Stimulated activated CD8-positive, alpha-beta memory T cell treated with anti-CD3 and anti-CD28 coated beads, Interleukin-12 subunit alpha, Interleukin-12 subunit beta, amount 100 ng/mL, for 24 hours (primary cell): ENCODE results near the gene CYP2U1.
"Not testable (repeated sequence)": the region's sequence is repeated elsewhere in the genome, so short reads cannot be mapped to it uniquely, and the experiment has no call there.

Source experiments
- DNase-seq: peaks from one replicate; pipeline ENCODE4 v3.0.0-alpha.2; 2020; ENCODE audit errors: extremely low read depth

The CYP2U1 gene

DNA sequence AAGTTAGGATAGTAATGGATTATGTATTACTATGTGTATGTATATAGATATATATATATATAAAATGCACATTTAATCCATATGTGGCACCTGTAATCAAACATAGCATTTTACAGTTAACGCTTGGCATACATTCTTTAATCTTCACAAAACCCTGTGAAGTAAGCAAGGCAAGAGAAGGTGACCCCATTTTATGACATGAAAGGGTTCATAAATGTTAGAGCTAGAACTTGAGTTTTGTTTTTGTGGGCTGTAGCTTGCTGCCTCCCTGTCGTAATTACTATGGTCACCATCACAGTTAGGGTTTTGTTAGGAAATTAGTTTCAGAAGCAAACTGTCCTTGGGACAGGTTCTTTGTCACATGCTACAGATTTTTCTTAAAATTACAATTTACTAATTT lies 13.8 kb upstream of the CYP2U1 start:
- DNase-seq = no peak

GRCh38 chr4:107922486-107923473 lies 8.6 kb upstream of the CYP2U1 start:
- no peak for DNase-seq

DNA sequence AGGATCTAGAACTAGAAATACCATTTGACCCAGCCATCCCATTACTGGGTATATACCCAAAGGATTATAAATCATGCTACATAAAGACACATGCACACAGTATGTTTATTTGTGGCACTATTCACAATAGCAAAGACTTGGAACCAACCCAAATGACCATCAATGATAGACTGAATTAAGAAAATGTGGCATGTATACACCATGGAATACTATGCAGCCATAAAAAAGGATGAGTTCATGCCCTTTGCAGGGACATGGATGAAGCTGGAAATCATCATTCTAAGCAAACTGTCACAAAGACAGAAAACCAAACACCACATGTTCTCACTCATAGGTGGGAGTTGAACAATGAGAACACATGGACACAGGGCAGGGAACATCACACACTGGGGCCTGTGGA lies 5.6 kb upstream of the CYP2U1 start:
- DNase-seq = not testable (repeated sequence)

DNA sequence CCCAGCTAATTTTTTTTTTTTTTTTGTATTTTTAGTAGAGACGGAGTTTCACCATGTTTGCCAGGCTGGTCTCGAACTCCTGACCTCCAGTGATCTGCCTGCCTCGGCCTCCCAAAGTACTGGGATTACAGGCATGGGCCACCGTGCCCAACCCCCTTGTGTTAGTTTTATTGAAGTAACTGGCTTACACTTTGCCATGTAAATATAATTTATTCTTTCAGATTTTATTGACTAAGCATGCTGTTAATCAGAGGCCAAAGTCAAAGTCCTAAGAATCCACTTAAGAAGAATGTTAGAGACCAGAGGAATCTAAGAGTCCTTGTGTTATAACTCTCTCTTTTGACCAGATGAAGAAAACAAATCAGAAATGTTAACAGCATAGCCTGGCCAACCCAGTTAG lies 4.5 kb upstream of the CYP2U1 start:
- DNase-seq = not testable (repeated sequence)

DNA sequence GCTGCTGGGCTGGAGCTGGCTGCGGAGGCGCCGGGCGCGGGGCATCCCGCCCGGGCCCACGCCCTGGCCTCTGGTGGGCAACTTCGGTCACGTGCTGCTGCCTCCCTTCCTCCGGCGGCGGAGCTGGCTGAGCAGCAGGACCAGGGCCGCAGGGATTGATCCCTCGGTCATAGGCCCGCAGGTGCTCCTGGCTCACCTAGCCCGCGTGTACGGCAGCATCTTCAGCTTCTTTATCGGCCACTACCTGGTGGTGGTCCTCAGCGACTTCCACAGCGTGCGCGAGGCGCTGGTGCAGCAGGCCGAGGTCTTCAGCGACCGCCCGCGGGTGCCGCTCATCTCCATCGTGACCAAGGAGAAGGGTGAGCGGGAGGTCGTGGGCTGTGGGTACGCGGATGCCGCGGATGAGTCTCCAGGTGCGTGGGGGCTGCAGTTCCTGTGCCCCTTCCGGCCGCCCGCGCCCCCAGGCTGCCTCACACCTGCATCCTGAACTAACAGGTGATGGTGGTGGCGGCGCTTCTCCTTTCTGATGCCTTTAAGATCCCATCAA lies 499 bp downstream of the CYP2U1 start:
- DNase-seq = no peak

DNA sequence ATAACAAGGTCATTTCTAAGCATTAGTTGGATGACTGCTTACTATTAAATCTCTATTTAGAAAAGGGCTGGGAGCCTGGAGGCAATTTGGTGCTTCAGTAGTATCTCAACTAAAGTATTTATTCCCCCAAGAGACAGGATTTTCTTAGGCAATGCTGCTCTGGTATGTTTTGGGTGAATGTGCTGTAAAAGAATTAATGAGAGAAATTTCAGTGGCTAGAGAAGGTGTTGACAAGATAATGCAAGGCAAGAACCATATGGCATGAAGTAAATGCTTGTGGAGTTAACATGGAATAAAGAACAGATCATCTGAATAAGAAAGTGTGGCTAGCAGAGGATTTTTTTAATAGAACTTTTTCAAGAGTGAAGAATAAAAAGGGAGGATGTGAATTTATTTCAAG lies 3.9 kb downstream of the CYP2U1 start:
- no peak for DNase-seq

- no peak for DNase-seq
Measured at GRCh38 chr4:107937040-107937439, 5.7 kb downstream of the CYP2U1 start.

DNA sequence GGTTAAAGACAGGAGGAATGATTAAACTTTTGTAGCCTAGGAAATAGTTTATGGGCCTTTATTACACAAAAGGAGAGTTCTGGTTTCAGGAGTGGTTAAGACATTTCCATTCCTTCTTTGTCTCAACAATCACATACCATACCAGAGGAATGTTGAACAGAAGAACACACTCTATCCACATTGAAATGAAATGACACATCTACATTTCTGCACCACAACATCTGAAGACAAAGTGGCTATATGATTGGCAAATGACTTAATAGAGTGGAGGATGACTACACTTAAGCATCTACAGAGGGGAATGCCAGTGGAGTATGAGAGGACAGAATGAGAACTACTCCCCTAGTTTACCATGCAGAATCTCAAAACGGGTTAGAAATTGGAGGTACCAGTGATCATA lies 8.0 kb downstream of the CYP2U1 start:
- DNase-seq = no peak

- no peak for DNase-seq
Measured at GRCh38 chr4:107945809-107946208, 14.5 kb downstream of the CYP2U1 start.

- no peak for DNase-seq
Measured at GRCh38 chr4:107950746-107951540, 19.6 kb downstream of the CYP2U1 start.

DNA sequence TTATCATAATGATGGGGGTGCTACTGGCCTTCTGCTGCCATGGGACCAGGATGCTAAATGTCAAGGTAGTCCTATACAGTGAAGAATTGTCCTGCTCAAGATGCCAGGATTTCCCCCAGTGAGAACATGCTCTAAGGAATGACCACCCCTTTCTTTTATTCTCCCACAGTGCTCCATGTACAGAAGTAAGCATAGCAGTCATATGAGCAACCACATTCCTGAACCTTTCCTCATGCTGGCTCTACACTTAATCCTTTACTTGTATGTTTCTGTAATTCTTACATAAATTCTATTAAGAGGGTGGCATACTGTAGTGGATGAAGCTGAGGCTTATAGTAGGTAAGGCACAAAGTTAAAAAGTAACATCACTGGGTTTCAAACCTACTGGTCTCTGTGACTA lies 20.2 kb downstream of the CYP2U1 start:
- no peak for DNase-seq

DNA sequence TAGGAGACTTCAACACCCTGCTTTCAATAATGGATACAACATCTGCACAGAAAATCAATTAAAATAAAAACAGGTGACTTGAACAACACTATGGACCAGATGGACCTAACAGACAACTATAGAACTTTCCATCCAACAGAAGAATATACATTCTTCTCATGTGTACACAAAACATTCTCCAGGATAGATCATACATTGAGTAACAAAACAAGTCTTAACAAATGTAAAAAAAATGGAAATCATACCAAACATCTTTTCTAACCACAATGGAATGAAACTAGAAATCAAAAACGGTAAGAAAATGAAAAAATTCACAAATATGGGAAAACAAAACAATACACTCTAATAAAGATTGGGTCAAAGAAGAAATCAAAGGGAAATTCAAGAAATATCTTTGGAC lies 24.7 kb downstream of the CYP2U1 start:
- DNase-seq = no peak

GRCh38 chr4:107966903-107967302 lies 35.6 kb downstream of the CYP2U1 start:
- no peak for DNase-seq

DNA sequence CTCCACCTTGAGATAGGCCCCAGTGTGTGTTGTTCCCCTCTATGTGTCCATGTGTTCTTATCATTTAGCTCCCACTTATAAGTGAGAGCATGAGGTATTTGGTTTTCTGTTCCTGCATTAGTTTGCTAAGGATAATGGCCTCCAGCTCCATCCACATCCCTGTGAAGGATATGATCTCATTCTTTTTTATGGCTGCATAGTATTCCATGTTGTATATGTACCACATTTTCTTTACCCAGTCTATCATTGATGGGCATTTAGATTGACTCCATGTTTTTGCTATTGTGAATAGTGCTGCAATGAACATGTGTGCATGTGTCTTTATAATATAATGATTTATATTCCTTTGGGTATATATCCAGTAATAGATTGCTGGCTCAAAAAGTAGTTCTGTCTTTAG lies 36.2 kb downstream of the CYP2U1 start:
- not testable (repeated sequence) for DNase-seq

- DNase-seq = not testable (repeated sequence)
Measured at GRCh38 chr4:107967921-107968320, 36.6 kb downstream of the CYP2U1 start.

DNA sequence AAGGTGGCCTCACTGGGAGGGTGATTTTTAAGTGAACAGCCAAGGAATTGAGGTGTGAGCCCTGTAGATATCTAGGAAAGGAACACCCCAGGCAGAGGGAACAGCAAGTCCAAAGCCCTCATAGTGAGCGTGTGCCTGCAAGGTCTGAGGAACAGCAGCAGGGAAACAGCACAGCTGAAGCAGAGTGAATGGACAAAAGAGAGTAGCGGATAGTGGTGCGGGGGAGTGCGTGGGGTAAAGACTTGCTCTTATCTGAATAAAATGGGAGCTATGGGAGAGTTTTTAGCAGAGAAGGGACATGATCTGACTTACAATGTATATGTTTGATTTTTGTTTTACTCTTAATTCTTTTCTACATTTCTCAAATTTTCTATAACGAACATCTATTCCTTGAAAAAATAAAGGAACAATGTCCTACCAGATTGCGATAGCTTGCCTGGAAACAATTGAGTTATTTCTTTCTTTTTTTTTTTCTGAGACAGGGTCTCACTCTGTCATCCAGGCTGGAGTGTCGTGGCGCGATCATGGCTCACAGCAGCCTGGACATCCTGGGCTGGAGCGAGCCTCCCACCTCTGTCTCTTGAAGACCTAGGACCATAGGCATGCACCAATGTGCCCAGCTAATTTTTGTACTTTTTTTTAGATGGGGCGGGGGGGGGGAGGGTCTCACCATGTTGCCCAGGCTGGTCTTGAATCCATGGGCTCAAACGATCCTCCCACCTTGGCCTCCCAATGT lies 38.9 kb downstream of the CYP2U1 start:
- DNase-seq = no peak

GRCh38 chr4:107972605-107973004 lies 41.3 kb downstream of the CYP2U1 start:
- DNase-seq = no peak

DNA sequence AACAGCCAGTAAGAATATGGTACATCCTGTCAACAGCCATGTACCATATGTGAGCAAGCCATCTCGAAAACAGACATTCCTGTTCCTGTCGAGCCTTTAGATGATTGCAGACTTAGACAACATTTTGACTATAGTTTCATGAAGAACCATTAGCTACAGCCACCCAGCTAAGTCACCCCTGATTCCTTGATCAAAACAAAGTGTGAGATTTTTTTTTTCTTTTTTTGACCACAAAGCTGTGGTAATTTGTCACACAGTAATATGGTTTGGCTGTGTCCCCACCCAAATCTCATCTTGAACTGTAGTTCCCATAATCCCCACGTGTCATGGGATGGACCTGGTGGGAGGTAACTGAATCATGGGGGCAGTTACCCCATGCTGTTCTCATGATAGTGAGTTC lies 43.2 kb downstream of the CYP2U1 start:
- DNase-seq = no peak

DNA sequence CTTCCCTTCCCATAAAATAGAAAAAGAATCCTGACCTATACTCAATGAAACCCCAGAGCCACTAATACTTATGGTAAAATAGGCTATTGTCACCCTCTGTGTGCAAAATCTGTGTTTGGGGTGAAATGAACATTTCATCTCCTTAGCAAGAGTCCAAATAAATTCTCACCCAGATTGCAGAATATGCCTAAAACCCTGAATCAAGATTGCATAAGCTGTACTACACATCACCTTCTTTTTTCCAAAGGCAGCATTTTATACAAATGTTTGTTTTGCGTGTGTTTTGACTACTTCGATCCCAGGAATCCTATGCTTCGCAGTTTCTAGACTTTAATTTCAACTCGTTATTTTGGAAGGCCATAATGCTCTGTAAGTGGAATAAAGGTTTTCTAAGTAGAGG lies 46.1 kb downstream of the CYP2U1 start:
- DNase-seq = no peak

DNA sequence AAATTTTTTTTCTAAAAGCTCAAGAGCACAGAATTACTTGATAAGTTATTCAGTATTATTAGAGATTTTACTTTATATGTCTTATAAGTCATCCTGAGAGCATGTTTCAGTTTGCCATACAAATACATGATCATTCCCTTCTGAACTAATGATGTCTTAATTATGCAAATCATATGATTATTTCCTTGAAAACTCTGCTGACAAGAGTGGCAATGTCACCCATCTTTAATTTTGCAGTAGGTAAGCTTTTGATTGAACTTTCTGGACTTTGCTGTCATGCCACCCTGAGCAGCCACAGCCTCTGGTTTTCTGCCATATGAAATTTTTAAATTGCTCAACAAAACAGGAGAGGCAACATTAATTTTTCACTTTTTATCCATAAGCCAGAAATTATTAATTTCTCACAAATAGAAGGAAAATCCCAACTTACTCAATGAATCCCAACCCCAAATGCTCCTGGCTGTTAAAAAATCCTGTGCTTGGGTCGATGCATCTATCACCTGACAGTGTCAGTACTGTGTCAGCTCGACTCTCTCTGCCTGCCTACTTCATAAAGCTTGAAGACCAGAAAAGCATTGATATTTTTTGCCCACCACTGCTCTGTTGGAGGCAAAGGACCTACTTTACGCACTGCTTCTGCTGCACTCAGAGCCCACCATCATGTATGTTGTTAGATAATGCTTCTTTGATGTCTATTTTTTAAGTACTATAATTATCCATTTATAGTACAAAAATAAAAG lies 46.8 kb downstream of the CYP2U1 start:
- no peak for DNase-seq
